Neural crest cell (in vitro differentiated cells): Measurements from ENCODE around the gene EIPR1. TPM values are rescaled to one million over a fixed set of nuclear protein-coding genes. Genes with fewer than 3 reads are reported as not detected.
"Not testable (repeated sequence)": the region's sequence is repeated elsewhere in the genome, so short reads cannot be mapped to it uniquely, and the experiment has no call there.

Source experiments
- DNase-seq: peaks from one replicate; pipeline ENCODE4 v3.0.0; 2021; ENCODE audit warnings: low read depth, mixed read lengths, low spot score
- H3K27ac Mint-ChIP-seq: one replicate; pipeline ENCODE4 v1.8.0; 2021; ENCODE audit warnings: mild to moderate bottlenecking, mixed read lengths; ENCODE audit not compliant: unreplicated experiment
- H3K27me3 Mint-ChIP-seq: 2 replicates; pipeline ENCODE4 v1.8.0; 2021; ENCODE audit warnings: low read depth, mild to moderate bottlenecking, mixed read lengths
- H3K36me3 Mint-ChIP-seq: 2 replicates; pipeline ENCODE4 v1.8.0; 2021; ENCODE audit warnings: low read depth, mild to moderate bottlenecking, mixed read lengths
- H3K4me1 Mint-ChIP-seq: 2 replicates; pipeline ENCODE4 v1.8.0; 2021; ENCODE audit warnings: mixed read lengths
- H3K4me3 Mint-ChIP-seq: one replicate; pipeline ENCODE4 v1.8.0; 2021; ENCODE audit warnings: mild to moderate bottlenecking, mixed read lengths
- H3K9me3 Mint-ChIP-seq: 2 replicates; pipeline ENCODE4 v1.8.0; 2021; ENCODE audit warnings: mixed read lengths
- CTCF ChIP-seq: fragments of 200-600 bp; sonication (generic); conservative IDR thresholded peaks from 2 replicates; pipeline ENCODE4 v1.5.0; 2021; ENCODE audit warnings: antibody characterized with exemption, mild to moderate bottlenecking
- total RNA-seq: library from RNA; stranded (reverse); gene quantifications from 2 replicates; pipeline ENCODE4 v1.2.1, GENCODE V29; 2021

EIPR1 gene
- total RNA-seq, 1 donor from 2014 or later, result 33.0 TPM

GRCh38 chr2:3183766-3184165 lies 193.9 kb downstream of the EIPR1 start:
- Mint-ChIP-seq H3K27ac (no peak overlapping the region), H3K4me1 (peaks cover 3% of the 10 kb centered on the region), H3K36me3 (peaks cover 23% of the 10 kb centered on the region), H3K9me3 (peaks cover 8% of the 10 kb centered on the region), H3K4me3 (no peak overlapping the region), H3K27me3 (no peaks in the 10 kb centered on the region)
- no peak for DNase-seq
- TF ChIP-seq CTCF, result no peak

GRCh38 chr2:3182848-3183247 lies 194.8 kb downstream of the EIPR1 start:
- Mint-ChIP-seq H3K4me1 (no peaks in the 10 kb centered on the region), H3K27ac (no peak overlapping the region), H3K27me3 (no peaks in the 10 kb centered on the region), H3K4me3 (no peak overlapping the region), H3K36me3 (peaks cover 23% of the 10 kb centered on the region), H3K9me3 (peaks cover 8% of the 10 kb centered on the region)
- no peak for DNase-seq
- TF ChIP-seq CTCF, result no peak

- no peak for DNase-seq
- H3K27me3 Mint-ChIP-seq, result no peaks in the 10 kb centered on the region
- TF ChIP-seq CTCF, result no peak
- H3K9me3 Mint-ChIP-seq, result peaks cover 8% of the 10 kb centered on the region
- H3K4me3 Mint-ChIP-seq, result no peak overlapping the region
- H3K36me3 Mint-ChIP-seq, result peaks cover 23% of the 10 kb centered on the region
- H3K4me1 Mint-ChIP-seq, result no peaks in the 10 kb centered on the region
- H3K27ac Mint-ChIP-seq, result no peak overlapping the region
Measured at GRCh38 chr2:3181416-3182010, 196.1 kb downstream of the EIPR1 start.

GRCh38 chr2:3180909-3181221 lies 196.8 kb downstream of the EIPR1 start:
- H3K4me3 Mint-ChIP-seq, H3K27me3 Mint-ChIP-seq, H3K4me1 Mint-ChIP-seq, H3K9me3 Mint-ChIP-seq, H3K27ac Mint-ChIP-seq, DNase-seq: not testable (repeated sequence)
- peaks cover 23% of the 10 kb centered on the region for H3K36me3 Mint-ChIP-seq

- Mint-ChIP-seq H3K36me3 (peaks cover 21% of the 10 kb centered on the region), H3K4me3 (no peak overlapping the region), H3K27ac (no peak overlapping the region), H3K9me3 (peaks cover 8% of the 10 kb centered on the region), H3K27me3 (no peaks in the 10 kb centered on the region), H3K4me1 (no peaks in the 10 kb centered on the region)
- no peak for TF ChIP-seq CTCF
- DNase-seq, result no peak
Measured at GRCh38 chr2:3180082-3180908, 197.3 kb downstream of the EIPR1 start.

- no peak overlapping the region for H3K4me3 Mint-ChIP-seq
- peaks cover 8% of the 10 kb centered on the region for H3K9me3 Mint-ChIP-seq
- no peak overlapping the region for H3K27ac Mint-ChIP-seq
- TF ChIP-seq CTCF, result no peak
- no peak for DNase-seq
- peaks cover 19% of the 10 kb centered on the region for H3K36me3 Mint-ChIP-seq
- no peaks in the 10 kb centered on the region for H3K4me1 Mint-ChIP-seq
- no peaks in the 10 kb centered on the region for H3K27me3 Mint-ChIP-seq
Measured at GRCh38 chr2:3179626-3180025, 198.0 kb downstream of the EIPR1 start.
